Activated naive CD4-positive, alpha-beta T cell treated with anti-CD3 and anti-CD28 coated beads, Interleukin-2, amount 10 ng/mL, durations not matched to agents 5 hours and 36 hours (primary cell): ENCODE data around the gene SPRR4. TPM values are rescaled to one million over a fixed set of nuclear protein-coding genes. Genes with fewer than 3 reads are reported as not detected.

Experiments used
- total RNA-seq, 2 experiments: library from RNA; stranded (reverse); gene quantifications; one replicate each; pipeline ENCODE4 v1.2.3, GENCODE V29; 2021

The SPRR4 gene
- total RNA-seq, result not detected

GRCh38 chr1:152970495-152970894 lies at the start of gene SPRR4:
Gene SPRR4, plus strand, starts transcription at chr1:152970648. Its CDS starts 1,243 bp downstream, at chr1:152971891.

GRCh38 chr1:152946651-152947256 lies 23.7 kb upstream of the SPRR4 start, which contains the start of gene SPRR5:
Gene SPRR5, plus strand, starts transcription at chr1:152947206. Its CDS starts 1,349 bp downstream, at chr1:152948555.

GRCh38 chr1:152983743-152984142 lies 13.3 kb downstream of the SPRR4 start, which contains the start of gene SPRR1A:
Gene SPRR1A, plus strand, starts transcription at chr1:152984081. Its CDS starts 1,150 bp downstream, at chr1:152985231.

GRCh38 chr1:153001382-153001781 lies 30.9 kb downstream of the SPRR4 start, which contains the start of gene SPRR3:
Gene SPRR3, plus strand, starts transcription at chr1:153001749. Its CDS starts 1,272 bp downstream, at chr1:153003021.

Other genes starting within 250 kb of the SPRR4 start
- gene KPRP, start 212.6 kb upstream of the SPRR4 start, total RNA-seq, result not detected
- gene LCE1F, start 195.5 kb upstream of the SPRR4 start, total RNA-seq, result not detected
- gene LCE1E, start 184.4 kb upstream of the SPRR4 start, total RNA-seq, result not detected
- gene LCE1D, start 173.9 kb upstream of the SPRR4 start, total RNA-seq, result not detected
- not detected for gene LCE1C, start 164.0 kb upstream of the SPRR4 start, total RNA-seq
- not detected for gene LCE1B, start 158.7 kb upstream of the SPRR4 start, total RNA-seq
- not detected for gene LCE1A, start 143.2 kb upstream of the SPRR4 start, total RNA-seq
- gene LCE6A, start 127.8 kb upstream of the SPRR4 start, total RNA-seq, result not detected
- not detected for gene LCE7A, start 110.7 kb upstream of the SPRR4 start, total RNA-seq
- not detected for gene SMCP, start 92.3 kb upstream of the SPRR4 start, total RNA-seq
- gene IVL, start 62.1 kb upstream of the SPRR4 start, total RNA-seq, result not detected
- gene SPRR5, start 23.4 kb upstream of the SPRR4 start, total RNA-seq, result not detected
- gene SPRR1A, start 13.4 kb downstream of the SPRR4 start, total RNA-seq, result not detected
- gene SPRR3, start 31.1 kb downstream of the SPRR4 start, total RNA-seq, result not detected
- not detected for gene SPRR1B, start 60.6 kb downstream of the SPRR4 start, total RNA-seq
- not detected for gene SPRR2D, start 70.5 kb downstream of the SPRR4 start, total RNA-seq
- gene SPRR2A, start 86.9 kb downstream of the SPRR4 start, total RNA-seq, result not detected
- gene SPRR2B, start 101.0 kb downstream of the SPRR4 start, total RNA-seq, result not detected
- gene SPRR2E, start 123.9 kb downstream of the SPRR4 start, total RNA-seq, result not detected
- not detected for gene SPRR2F, start 142.9 kb downstream of the SPRR4 start, total RNA-seq
- gene SPRR2G, start 180.2 kb downstream of the SPRR4 start, total RNA-seq, result not detected
- gene LELP1, start 232.8 kb downstream of the SPRR4 start, total RNA-seq, result not detected
- not detected for gene PRR9, start 246.9 kb downstream of the SPRR4 start, total RNA-seq